Progenitor cell of endocrine pancreas (in vitro differentiated cells): ENCODE data around the gene USF1. TPM values are rescaled to one million over a fixed set of nuclear protein-coding genes. Genes with fewer than 3 reads are reported as not detected.
A peak's percentile ranks its signal among the peaks of the same experiment; 100 is the strongest.
"Not testable (repeated sequence)": the region's sequence is repeated elsewhere in the genome, so short reads cannot be mapped to it uniquely, and the experiment has no call there.

Experiments used
- DNase-seq: peaks from one replicate; pipeline ENCODE4 v3.0.0; 2021; ENCODE audit warnings: low spot score; ENCODE audit not compliant: unreplicated experiment
- H3K27ac Mint-ChIP-seq: 2 replicates; pipeline ENCODE4 v1.8.0; 2021; ENCODE audit warnings: mild to moderate bottlenecking, moderate library complexity, mixed read lengths
- H3K27me3 Mint-ChIP-seq: 2 replicates; pipeline ENCODE4 v1.8.0; 2021; ENCODE audit warnings: mixed read lengths
- H3K36me3 Mint-ChIP-seq: 2 replicates; pipeline ENCODE4 v1.8.0; 2022; ENCODE audit warnings: mixed read lengths; ENCODE audit not compliant: insufficient read depth
- H3K4me1 Mint-ChIP-seq: 2 replicates; pipeline ENCODE4 v1.8.0; 2021; ENCODE audit warnings: low read depth, mixed read lengths
- H3K4me3 Mint-ChIP-seq: 2 replicates; pipeline ENCODE4 v1.8.0; 2021; ENCODE audit warnings: low read depth, mild to moderate bottlenecking, moderate library complexity, mixed read lengths
- H3K9me3 Mint-ChIP-seq: 2 replicates; pipeline ENCODE4 v1.8.0; 2021; ENCODE audit warnings: low read depth, mixed read lengths
- total RNA-seq: library from RNA; stranded (reverse); gene quantifications from 2 replicates; pipeline ENCODE4 v1.2.1, GENCODE V29; 2021
- TF ChIP-seq, protein P1 (sequence below): fragments of 200-600 bp; sonication (generic); IDR thresholded peaks from one replicate; pipeline ENCODE4 v1.5.0; 2021; ENCODE audit warnings: antibody characterized with exemption, mild to moderate bottlenecking; ENCODE audit not compliant: unreplicated experiment

Gene USF1
- total RNA-seq, 1 donor from 2014 or later = 88.7 TPM

DNA sequence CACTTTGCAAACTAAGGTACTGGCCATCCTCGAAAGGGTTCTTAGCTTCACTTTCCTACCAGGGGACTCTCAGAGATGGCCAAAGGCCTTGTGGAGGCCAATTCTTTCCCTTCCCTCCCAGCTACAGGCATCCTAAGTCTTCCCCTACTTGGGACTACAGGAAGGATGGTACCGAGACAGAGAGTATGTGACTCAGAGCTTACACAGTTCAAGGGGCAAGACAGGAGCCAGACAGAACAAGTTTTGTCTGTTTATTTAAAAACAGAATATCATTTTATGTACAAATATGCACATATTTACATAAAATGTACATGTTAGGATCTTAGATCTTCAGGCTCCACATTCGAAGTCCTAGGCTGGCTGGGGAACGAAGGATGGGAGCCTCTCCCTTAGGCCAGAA, 25.0 kb upstream of the USF1 start:
- H3K4me3 Mint-ChIP-seq = no peak overlapping the region
- no peaks in the 10 kb centered on the region for H3K9me3 Mint-ChIP-seq
- peaks cover 8% of the 10 kb centered on the region for H3K27me3 Mint-ChIP-seq
- DNase-seq = no peak
- H3K4me1 Mint-ChIP-seq = peaks cover 7% of the 10 kb centered on the region
- TF ChIP-seq, protein P1, sequence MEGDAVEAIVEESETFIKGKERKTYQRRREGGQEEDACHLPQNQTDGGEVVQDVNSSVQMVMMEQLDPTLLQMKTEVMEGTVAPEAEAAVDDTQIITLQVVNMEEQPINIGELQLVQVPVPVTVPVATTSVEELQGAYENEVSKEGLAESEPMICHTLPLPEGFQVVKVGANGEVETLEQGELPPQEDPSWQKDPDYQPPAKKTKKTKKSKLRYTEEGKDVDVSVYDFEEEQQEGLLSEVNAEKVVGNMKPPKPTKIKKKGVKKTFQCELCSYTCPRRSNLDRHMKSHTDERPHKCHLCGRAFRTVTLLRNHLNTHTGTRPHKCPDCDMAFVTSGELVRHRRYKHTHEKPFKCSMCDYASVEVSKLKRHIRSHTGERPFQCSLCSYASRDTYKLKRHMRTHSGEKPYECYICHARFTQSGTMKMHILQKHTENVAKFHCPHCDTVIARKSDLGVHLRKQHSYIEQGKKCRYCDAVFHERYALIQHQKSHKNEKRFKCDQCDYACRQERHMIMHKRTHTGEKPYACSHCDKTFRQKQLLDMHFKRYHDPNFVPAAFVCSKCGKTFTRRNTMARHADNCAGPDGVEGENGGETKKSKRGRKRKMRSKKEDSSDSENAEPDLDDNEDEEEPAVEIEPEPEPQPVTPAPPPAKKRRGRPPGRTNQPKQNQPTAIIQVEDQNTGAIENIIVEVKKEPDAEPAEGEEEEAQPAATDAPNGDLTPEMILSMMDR = no peak
- no peaks in the 10 kb centered on the region for H3K36me3 Mint-ChIP-seq
- H3K27ac Mint-ChIP-seq = no peak overlapping the region

DNA sequence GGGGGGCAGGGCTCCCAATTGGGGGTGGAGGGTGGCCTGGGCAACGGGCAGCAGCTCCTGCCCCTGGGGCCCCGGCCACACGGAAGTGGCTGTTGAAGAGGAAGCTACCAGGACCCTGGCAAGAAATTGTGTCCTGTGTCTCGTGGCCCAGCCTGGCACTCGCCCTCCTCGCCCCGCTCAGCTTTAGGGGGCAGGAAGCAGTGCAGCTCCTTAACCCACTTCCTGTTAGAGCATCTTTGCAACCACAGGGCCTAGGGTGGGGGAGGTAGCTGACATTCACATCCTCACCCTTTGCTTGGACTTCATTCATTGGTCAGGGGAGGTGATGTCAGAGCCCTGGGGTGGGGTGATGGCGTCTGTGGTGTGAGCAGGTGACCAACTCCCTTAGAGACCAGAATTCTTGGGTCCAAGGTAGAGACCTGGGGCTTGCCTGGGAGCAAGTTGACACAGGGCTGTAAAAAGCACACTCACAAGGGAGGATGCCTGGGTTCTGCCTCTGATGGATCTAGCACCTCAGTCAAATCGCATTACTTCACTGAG, 24.0 kb upstream of the USF1 start, which contains the start of gene ARHGAP30:
TSS of gene ARHGAP30 (minus strand) at position 161 of the 540 bp plus-strand sequence. CDS start 267 bp downstream, outside the sequence.
- no peak within 1 kb of the TSS for H3K27ac Mint-ChIP-seq
- H3K36me3 Mint-ChIP-seq = no peaks in the 10 kb centered on the region
- TF ChIP-seq, protein P1 = no peak
- no peak within 1 kb of the TSS for H3K4me3 Mint-ChIP-seq
- DNase-seq = no peak
- no peaks in the 10 kb centered on the region for H3K9me3 Mint-ChIP-seq
- H3K4me1 Mint-ChIP-seq = peaks cover 7% of the 10 kb centered on the region
- H3K27me3 Mint-ChIP-seq = peaks cover 8% of the 10 kb centered on the region

DNA sequence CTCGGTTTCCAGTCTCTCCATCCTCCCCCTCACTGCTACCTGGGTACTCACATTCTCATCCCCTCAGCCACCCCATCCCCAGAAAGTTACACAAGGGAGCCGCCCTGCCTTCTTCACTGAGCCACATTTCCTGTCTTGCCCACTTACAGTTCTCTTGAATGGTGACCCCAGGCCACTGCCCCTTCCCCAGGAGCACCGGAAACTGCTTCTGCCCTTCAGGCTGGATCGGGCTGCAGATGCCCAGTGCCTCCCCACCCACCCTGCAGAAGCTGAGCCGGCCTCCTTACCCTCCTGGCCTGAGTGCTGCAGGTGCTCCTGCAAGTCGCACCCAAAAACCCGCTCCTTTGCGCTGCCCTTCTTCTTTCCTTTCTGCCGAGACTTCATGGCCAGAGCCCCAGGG, 23.5 kb upstream of the USF1 start:
- no peak overlapping the region for H3K27ac Mint-ChIP-seq
- no peak for DNase-seq
- no peaks in the 10 kb centered on the region for H3K36me3 Mint-ChIP-seq
- TF ChIP-seq, protein P1 = no peak
- H3K9me3 Mint-ChIP-seq = no peaks in the 10 kb centered on the region
- H3K4me1 Mint-ChIP-seq = peaks cover 7% of the 10 kb centered on the region
- no peak overlapping the region for H3K4me3 Mint-ChIP-seq
- H3K27me3 Mint-ChIP-seq = peaks cover 13% of the 10 kb centered on the region

DNA sequence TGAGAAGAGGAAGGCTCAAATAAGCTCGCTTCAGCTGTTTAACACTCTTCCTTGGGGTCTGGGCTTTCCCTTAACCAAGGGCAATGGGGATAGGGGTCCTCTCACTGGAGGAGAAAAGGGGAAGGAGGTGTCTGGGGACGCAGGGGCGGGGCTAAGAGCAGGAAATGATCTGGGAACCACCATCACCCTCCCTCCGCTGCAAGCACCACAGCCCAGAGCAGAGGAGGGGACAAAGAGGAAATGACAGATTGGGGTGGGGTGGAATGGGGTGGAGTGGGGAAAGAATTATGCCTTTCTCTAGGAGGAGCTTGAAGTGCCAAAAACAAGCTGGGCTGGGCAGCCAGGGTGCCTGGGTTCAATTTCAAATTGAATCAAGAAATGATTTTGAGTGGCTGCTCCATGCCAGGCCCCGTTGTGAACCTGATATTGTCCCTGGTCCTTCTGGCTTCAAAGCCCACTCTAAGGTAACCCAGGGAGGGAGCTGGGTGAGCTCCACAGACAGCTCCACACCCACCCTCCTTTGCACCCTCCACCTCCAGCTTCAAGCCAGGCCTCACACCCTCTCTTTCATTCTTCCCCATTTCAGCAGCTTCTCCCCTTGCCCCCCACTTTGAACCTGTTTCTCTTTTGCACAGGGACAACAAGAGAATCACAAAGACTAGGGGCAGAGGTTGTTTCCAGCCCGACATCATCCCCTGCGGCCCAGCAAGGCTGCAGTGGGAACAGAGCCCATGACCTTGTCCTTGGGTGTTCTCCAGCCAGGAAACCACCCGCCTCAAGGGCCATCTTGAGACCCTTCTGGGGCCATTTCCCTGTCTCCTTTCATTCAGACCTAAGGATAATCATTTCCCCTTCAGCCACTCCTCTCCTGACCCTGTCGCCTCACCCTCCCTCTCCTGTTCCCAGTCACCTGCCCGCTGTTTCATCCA, 22.8 kb upstream of the USF1 start:
- TF ChIP-seq, protein P1 = no peak
- no peak overlapping the region for H3K4me3 Mint-ChIP-seq
- no peaks in the 10 kb centered on the region for H3K9me3 Mint-ChIP-seq
- no peaks in the 10 kb centered on the region for H3K36me3 Mint-ChIP-seq
- peaks cover 7% of the 10 kb centered on the region for H3K4me1 Mint-ChIP-seq
- H3K27me3 Mint-ChIP-seq = peaks cover 19% of the 10 kb centered on the region
- no peak for DNase-seq
- no peak overlapping the region for H3K27ac Mint-ChIP-seq

DNA sequence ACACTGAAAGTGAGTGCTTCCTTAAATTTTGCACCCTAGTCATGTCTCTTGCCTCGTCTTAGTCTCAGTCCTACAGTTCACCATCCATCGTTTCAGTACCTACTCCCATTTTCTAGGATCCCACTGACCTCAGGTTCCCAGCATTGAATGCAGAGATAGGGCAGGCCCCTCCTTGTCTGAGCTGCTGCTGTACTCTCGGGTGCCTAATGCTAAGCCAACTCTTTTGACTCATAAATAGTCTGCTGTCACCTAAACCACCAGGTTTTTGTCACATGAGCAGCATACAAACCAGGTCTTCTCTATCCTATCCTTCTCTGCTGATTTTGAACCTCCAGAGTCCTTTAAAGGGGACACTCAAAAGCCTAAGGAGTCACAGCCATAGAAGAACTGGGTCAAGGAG, 20.9 kb upstream of the USF1 start:
- no peak overlapping the region for H3K4me3 Mint-ChIP-seq
- H3K9me3 Mint-ChIP-seq = no peaks in the 10 kb centered on the region
- DNase-seq = no peak
- H3K27me3 Mint-ChIP-seq = peaks cover 26% of the 10 kb centered on the region
- TF ChIP-seq, protein P1 = no peak
- no peak overlapping the region for H3K27ac Mint-ChIP-seq
- no peaks in the 10 kb centered on the region for H3K36me3 Mint-ChIP-seq
- H3K4me1 Mint-ChIP-seq = no peaks in the 10 kb centered on the region

DNA sequence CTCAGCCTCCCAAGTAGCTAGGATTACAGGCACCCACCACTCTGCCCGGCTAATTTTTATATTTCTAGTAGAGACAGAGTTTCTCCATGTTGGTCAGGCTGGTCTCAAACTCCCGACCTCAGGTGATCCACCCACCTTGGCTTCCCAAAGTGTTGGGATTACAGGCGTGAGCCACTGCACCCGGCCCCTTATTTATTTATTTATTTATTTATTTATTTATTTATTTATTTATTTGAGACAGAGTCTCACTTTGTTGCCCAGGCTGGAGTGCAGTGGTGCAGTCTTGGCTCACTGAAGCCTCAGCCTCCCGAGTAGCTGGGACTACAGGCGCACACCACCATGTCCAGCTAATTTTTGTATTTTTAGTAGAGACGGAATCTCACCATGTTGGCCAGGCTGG, 19.9 kb upstream of the USF1 start:
- H3K4me3 Mint-ChIP-seq, H3K9me3 Mint-ChIP-seq, DNase-seq, H3K27ac Mint-ChIP-seq, H3K36me3 Mint-ChIP-seq, H3K4me1 Mint-ChIP-seq: not testable (repeated sequence)
- peaks cover 26% of the 10 kb centered on the region for H3K27me3 Mint-ChIP-seq

DNA sequence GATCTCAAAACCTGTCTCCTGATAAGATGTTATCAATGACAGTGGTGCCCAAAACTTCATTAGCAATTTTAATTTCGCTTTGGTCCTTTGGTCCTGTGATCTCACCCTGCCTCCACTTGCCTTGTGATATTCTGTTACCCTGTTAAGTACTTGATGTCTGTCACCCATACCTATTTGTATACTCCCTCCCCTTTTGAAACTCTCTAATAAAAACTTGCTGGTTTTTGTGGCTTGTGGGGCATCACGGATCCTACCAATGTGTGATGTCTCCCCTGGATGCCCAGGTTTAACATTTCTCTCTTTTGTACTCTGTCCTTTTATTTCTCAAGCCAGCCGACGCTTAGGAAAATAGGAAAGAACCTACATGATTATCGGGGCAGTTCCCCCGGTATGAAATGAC, 18.2 kb upstream of the USF1 start:
- H3K4me1 Mint-ChIP-seq, H3K36me3 Mint-ChIP-seq, H3K4me3 Mint-ChIP-seq: not testable (repeated sequence)

More for the DNA sequence above, 18.2 kb upstream of the USF1 start:
- Mint-ChIP-seq H3K27ac (peak overlapping the region; percentile 21), H3K27me3 (peaks cover 26% of the 10 kb centered on the region)
- not testable (repeated sequence) for DNase-seq, H3K9me3 Mint-ChIP-seq
